Activated T-helper 2 cell treated with anti-CD3 and anti-CD28 coated beads, Interferon-gamma antibody, Interleukin-2, Interleukin-4, amounts not matched to agents 10 μg/mL and 5 μg/mL and 100 μg/mL, durations not matched to agents 14 hours and 24 hours and 36 hours (primary cell): ENCODE measurements around the gene TARBP1. TPM values are rescaled to one million over a fixed set of nuclear protein-coding genes. Genes with fewer than 3 reads are reported as not detected.

Source experiments
- DNase-seq: peaks from one replicate; pipeline ENCODE4 v3.0.0; 2021; ENCODE audit warnings: low spot score
- H3K27ac Mint-ChIP-seq: one replicate; pipeline ENCODE4 v1.8.0; 2021; ENCODE audit warnings: mixed read lengths
- H3K27me3 Mint-ChIP-seq: one replicate; pipeline ENCODE4 v1.8.0; 2021; ENCODE audit warnings: low read depth, mixed read lengths
- H3K36me3 Mint-ChIP-seq: one replicate; pipeline ENCODE4 v1.8.0; 2021; ENCODE audit warnings: low read depth, mixed read lengths
- H3K4me1 Mint-ChIP-seq: one replicate; pipeline ENCODE4 v1.8.0; 2021; ENCODE audit warnings: low read depth, mixed read lengths
- H3K4me3 Mint-ChIP-seq: one replicate; pipeline ENCODE4 v1.8.0; 2021; ENCODE audit warnings: low read depth, mild to moderate bottlenecking, moderate library complexity, mixed read lengths
- H3K9me3 Mint-ChIP-seq: one replicate; pipeline ENCODE4 v1.8.0; 2021; ENCODE audit warnings: mixed read lengths
- intact Hi-C: fragments of 100-400 bp; cut with micrococcal nuclease; formaldehyde crosslinking; loops from one replicate; pipeline ENCODE4 v1.15.1; 2023
- total RNA-seq: library from RNA; stranded (reverse); gene quantifications from 2 replicates; pipeline ENCODE4 v1.2.3, GENCODE V29; 2022

The TARBP1 gene
- total RNA-seq, 1 donor from 2014 or later: 79.7 TPM

GRCh38 chr1:234488054-234489006, 9.4 kb upstream of the TARBP1 start:
- Mint-ChIP-seq H3K27ac (peak overlapping the region; percentile 94), H3K4me1 (peaks cover 43% of the 10 kb centered on the region), H3K36me3 (no peaks in the 10 kb centered on the region), H3K27me3 (peaks cover 1% of the 10 kb centered on the region), H3K4me3 (peak overlapping the region; percentile 60), H3K9me3 (no peaks in the 10 kb centered on the region)
- no peak for DNase-seq
- intact Hi-C loops: loop anchor here (1.0 to 10.0 kb wide), 11 partner anchors 8 to 1386 kb away; partner anchors contain the start of gene B3GALNT2

DNA sequence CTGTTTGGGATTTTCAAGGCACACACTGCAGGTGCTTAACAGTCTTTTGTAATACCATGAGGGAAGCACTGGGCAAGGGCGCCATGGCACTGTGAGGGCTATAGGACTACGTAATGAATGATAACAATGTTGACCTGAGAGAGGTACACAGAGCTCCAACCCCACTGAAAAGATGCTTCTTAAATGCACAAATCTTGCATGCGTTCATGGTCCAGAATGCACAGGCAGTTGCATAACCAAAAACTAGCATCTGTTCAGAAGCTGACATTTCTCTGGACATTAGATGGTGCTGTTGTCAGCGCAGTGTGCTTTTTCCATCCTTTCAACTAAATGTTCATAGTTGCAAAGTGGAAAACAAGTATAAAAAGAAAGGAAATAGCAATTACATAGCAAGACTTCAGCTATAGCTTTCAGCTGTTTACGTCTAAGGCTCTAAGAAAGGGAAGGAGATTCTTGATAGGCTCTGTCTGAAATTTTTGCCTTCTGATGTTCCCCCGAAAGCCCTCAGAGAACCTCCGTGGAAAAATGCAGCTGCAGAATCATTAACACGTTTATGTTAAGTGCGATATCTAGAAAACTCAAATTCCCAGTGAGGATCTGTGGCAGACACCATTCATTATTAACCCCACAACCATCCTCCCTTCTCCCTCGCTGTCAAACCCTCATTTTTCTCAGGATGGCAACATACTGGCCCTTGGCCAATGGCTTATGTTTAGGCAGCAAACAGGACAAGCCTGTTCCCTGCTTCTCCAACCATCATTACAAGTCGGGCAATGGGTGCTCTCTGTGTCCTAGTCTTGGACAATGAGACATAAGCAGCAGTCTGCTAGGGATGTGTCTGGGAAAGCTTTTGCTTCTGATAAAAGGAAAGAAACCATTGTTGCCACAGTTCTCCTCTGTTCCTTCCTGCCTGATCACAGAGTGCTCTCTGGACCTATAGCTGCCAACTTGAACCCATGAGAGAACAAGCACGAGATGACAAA, 8.2 kb upstream of the TARBP1 start:
- Mint-ChIP-seq H3K36me3 (no peaks in the 10 kb centered on the region), H3K9me3 (no peaks in the 10 kb centered on the region), H3K27ac (peak overlapping the region; percentile 94), H3K27me3 (peaks cover 12% of the 10 kb centered on the region), H3K4me1 (peaks cover 42% of the 10 kb centered on the region), H3K4me3 (peak overlapping the region; percentile 28)
- DNase-seq: no peak
- intact Hi-C loops: loop anchor here (1.0 to 10.0 kb wide), 6 partner anchors 490 to 1388 kb away; partner anchors contain the start of gene B3GALNT2

DNA sequence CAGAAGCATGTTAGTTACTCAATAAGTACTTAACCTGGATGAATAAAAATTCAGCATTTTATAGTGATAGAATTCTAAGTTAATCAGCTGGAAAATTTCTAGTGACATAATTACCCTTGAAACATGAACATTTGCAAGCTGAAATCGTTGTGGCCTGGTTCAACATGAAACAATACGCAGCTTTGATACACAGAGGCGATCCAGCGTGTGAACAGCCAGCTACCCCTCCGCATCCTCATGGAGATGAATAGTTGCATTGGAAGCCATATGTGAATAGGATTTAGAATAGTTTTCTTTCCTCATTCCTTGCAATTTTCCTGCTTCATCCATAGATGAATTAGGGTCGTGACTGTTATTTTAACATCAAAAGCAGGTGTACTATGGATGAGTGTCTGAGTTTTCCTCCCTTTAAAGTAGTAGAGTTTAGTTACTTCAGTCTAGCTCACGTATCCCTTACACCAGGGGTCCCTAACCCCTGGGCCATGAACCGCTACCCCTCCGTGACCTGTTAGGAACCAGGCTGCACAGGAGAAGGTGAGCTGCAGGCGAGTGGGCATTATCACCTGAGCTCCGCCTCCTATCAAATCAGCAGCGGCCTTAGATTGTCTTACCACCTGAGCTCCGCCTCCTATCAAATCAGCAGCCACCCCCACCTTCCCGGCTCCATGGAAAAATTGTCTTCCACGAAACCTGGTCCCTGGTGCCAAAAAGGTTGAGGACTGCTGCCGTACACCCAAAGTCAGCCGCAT, 6.2 kb upstream of the TARBP1 start:
- H3K27ac Mint-ChIP-seq: no peak overlapping the region
- DNase-seq: no peak
- peaks cover 40% of the 10 kb centered on the region for H3K4me1 Mint-ChIP-seq
- H3K4me3 Mint-ChIP-seq: no peak overlapping the region
- no peaks in the 10 kb centered on the region for H3K9me3 Mint-ChIP-seq
- intact Hi-C loops: loop anchor here (5.0 to 10.0 kb wide), 5 partner anchors 492 to 1390 kb away; partner anchors contain the start of gene B3GALNT2
- H3K36me3 Mint-ChIP-seq: no peaks in the 10 kb centered on the region
- H3K27me3 Mint-ChIP-seq: peaks cover 16% of the 10 kb centered on the region

GRCh38 chr1:234484218-234484617, 5.2 kb upstream of the TARBP1 start:
- peaks cover 42% of the 10 kb centered on the region for H3K4me1 Mint-ChIP-seq
- intact Hi-C loops: loop anchor here (10.0 kb wide), 2 partner anchors 761 to 1391 kb away; no protein-coding TSS in a partner anchor
- DNase-seq: no peak

DNA sequence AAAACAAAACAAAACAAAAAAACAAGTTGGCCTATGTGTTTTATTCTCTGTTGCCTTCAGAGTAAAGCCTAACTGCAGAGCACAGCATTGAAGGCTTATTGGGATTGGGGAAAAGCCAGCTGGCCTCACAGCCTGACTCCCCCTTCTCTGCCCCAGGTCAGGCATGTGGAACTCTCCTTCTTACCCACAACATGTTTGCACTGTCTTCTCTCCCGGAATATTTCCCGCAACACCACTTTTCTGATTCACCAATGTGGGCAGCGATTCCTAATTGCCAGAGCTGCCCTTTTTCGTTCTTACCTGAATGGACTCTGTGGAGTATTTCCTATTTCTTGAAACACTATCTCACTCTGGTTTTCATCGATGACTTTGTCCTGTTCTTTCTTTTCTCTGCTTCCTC, 2.8 kb upstream of the TARBP1 start:
- Mint-ChIP-seq H3K9me3 (no peaks in the 10 kb centered on the region), H3K4me3 (no peak overlapping the region), H3K4me1 (peaks cover 26% of the 10 kb centered on the region), H3K27me3 (peaks cover 16% of the 10 kb centered on the region), H3K27ac (no peak overlapping the region), H3K36me3 (no peaks in the 10 kb centered on the region)
- intact Hi-C loops: loop anchor here (10.0 kb wide), 2 partner anchors 763 to 1393 kb away; no protein-coding TSS in a partner anchor
- DNase-seq: no peak

More at GRCh38 chr1:234484218-234484617, 5.2 kb upstream of the TARBP1 start:
- peaks cover 16% of the 10 kb centered on the region for H3K27me3 Mint-ChIP-seq
- no peak overlapping the region for H3K27ac Mint-ChIP-seq
- H3K4me3 Mint-ChIP-seq: no peak overlapping the region
- H3K36me3 Mint-ChIP-seq: no peaks in the 10 kb centered on the region
- no peaks in the 10 kb centered on the region for H3K9me3 Mint-ChIP-seq

- H3K36me3 Mint-ChIP-seq: peaks cover 9% of the 10 kb centered on the region
- H3K27me3 Mint-ChIP-seq: peaks cover 16% of the 10 kb centered on the region
- no peak overlapping the region for H3K4me3 Mint-ChIP-seq
- H3K4me1 Mint-ChIP-seq: peaks cover 37% of the 10 kb centered on the region
- intact Hi-C loops: loop anchor here (1.0 to 10.0 kb wide), 6 partner anchors 8 to 1395 kb away; partner anchors contain the start of genes ARID4B and GGPS1
- no peaks in the 10 kb centered on the region for H3K9me3 Mint-ChIP-seq
- DNase-seq: no peak
- no peak overlapping the region for H3K27ac Mint-ChIP-seq
These were observed 887 bp upstream of the TARBP1 start for GRCh38 chr1:234479866-234480265.

DNA sequence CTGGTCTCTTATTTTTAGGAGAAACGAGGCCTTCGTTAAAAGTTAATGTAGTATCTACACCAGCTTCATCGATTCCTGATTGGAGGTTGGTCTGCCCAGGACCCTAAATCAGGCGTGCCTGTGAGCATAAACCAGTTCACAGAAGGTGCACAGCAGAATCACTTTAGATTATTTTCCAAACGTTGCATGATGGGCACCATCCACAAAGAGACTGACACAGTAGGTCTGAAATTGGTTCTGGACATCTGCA, 256 bp upstream of the TARBP1 start:
- peaks cover 16% of the 10 kb centered on the region for H3K27me3 Mint-ChIP-seq
- intact Hi-C loops: loop anchor here (5.0 to 10.0 kb wide), 3 partner anchors 72 to 846 kb away; partner anchors contain the start of genes ARID4B and GGPS1
- H3K36me3 Mint-ChIP-seq: peaks cover 14% of the 10 kb centered on the region
- no peaks in the 10 kb centered on the region for H3K9me3 Mint-ChIP-seq
- H3K27ac Mint-ChIP-seq: peak overlapping the region; percentile 60
- peak overlapping the region; percentile 70 for H3K4me3 Mint-ChIP-seq
- no peak for DNase-seq
- H3K4me1 Mint-ChIP-seq: peaks cover 43% of the 10 kb centered on the region

DNA sequence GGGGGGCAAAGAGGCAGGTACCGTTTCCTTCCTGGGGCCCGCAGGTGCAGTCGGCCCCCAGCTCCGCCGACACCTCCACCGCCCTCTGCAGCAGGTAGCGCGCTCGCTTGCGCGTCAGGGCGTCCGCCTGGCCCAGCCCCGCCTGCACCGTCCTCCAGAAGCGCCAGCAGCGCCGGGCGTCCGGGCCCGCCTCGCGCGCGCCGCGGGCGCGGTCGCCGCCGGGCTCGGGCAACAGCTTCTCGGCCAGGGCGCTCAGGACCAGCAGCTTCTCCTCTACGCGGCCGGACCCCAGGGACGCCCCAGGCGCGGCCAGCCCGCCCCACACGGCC, 863 bp downstream of the TARBP1 start:
- DNase-seq: peak; percentile 68
- intact Hi-C loops: loop anchor here (5.0 to 10.0 kb wide), 3 partner anchors 71 to 847 kb away; partner anchors contain the start of genes ARID4B and GGPS1
- peaks cover 52% of the 10 kb centered on the region for H3K4me1 Mint-ChIP-seq
- peaks cover 13% of the 10 kb centered on the region for H3K27me3 Mint-ChIP-seq
- H3K4me3 Mint-ChIP-seq: peak overlapping the region; percentile 81
- no peaks in the 10 kb centered on the region for H3K9me3 Mint-ChIP-seq
- peaks cover 14% of the 10 kb centered on the region for H3K36me3 Mint-ChIP-seq
- peak overlapping the region; percentile 54 for H3K27ac Mint-ChIP-seq

DNA sequence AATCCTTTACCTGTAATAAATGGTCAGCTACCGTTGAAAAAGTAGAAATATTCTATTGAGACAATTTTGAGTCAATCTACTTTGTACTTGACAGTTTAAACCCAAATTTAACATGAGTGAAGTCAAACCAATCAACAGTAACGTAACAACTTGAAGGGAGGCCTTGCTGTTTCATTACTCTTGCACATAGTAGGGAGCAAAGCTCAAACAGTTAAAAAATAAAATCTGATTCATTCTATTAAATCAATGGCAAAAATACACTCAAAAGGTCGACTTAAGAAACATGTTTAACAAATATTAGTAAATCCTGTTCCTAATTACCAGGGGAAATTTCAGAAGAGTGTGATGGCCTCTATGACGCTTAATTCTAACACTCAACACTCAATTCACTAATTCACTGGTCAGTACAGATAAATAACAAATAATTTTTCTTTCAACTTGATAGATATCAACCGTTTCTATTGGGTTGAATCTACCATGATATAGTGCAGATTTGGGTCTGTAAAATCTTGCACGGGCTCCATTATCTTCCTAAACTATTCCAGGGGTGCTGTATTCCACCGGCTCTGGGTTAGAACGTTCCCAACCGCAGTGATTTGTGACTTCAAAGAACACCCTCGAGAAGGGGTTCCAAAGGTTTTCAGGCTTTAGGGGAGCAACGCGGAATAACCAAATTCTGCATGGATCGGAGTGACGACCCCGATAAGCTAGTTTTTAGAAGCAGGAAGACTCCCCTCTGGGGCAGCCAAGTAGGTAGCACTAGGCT, 1.4 kb downstream of the TARBP1 start:
- H3K36me3 Mint-ChIP-seq: peaks cover 14% of the 10 kb centered on the region
- peak overlapping the region; percentile 54 for H3K27ac Mint-ChIP-seq
- H3K4me3 Mint-ChIP-seq: peak overlapping the region; percentile 81
- no peak for DNase-seq
- intact Hi-C loops: loop anchor here (5.0 to 10.0 kb wide), 3 partner anchors 70 to 847 kb away; partner anchors contain the start of genes ARID4B and GGPS1
- peaks cover 57% of the 10 kb centered on the region for H3K4me1 Mint-ChIP-seq
- no peaks in the 10 kb centered on the region for H3K9me3 Mint-ChIP-seq
- H3K27me3 Mint-ChIP-seq: peaks cover 8% of the 10 kb centered on the region

DNA sequence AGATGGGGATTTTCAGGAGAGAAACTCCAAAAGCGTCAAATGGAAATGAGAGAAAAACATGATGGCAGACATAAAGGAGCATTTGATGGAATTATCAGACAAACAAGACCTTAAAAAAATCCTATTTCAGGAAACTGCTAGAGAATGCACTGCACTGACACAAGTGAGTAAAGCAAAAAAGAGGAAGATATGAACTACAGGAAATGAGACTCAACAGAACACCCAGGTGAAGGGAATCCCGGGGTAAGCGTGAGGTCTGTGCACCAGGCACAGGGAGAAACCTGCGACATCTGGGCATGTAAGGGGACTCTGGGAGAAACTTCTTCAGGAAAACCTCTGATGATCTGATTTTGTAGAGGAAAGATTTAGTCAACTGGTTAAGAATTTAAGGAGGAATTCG, 2.8 kb downstream of the TARBP1 start:
- peak overlapping the region; percentile 68 for H3K27ac Mint-ChIP-seq
- H3K27me3 Mint-ChIP-seq: no peaks in the 10 kb centered on the region
- peak overlapping the region; percentile 78 for H3K4me3 Mint-ChIP-seq
- DNase-seq: no peak
- H3K4me1 Mint-ChIP-seq: peaks cover 57% of the 10 kb centered on the region
- peaks cover 14% of the 10 kb centered on the region for H3K36me3 Mint-ChIP-seq
- no peaks in the 10 kb centered on the region for H3K9me3 Mint-ChIP-seq
- intact Hi-C loops: loop anchor here (5.0 to 10.0 kb wide), 3 partner anchors 69 to 849 kb away; partner anchors contain the start of genes ARID4B and GGPS1

DNA sequence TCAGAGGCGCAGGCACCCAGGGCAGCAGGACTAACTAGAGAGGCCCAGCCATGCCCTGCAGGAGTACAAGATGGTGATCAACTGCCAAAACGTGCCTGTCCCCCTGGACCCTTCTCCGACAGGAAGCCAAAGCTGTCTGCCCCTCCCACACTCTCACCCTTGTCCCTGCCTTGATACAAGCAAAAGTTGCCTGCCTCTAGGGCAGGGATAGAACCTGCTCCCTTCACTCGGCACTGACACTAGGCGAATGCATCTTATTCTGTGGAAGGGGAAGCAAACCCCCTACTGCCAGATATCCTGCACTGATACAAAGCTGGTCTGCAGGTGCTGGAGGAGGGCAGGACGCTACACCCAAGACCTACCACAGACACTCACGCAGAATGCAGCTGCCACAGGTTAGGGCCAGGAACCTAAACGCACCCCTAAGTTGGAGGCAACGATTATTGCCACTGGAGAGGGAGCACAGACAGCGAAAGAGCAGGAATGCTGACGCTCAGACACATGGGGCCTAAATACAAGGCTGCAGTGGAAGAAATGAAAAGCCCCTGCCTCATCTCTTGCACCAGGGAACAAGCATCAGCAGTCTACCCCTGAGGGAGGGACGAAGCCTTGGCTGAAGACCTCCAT, 3.7 kb downstream of the TARBP1 start:
- Mint-ChIP-seq H3K4me3 (no peak overlapping the region), H3K27me3 (no peaks in the 10 kb centered on the region), H3K4me1 (peaks cover 49% of the 10 kb centered on the region), H3K9me3 (no peaks in the 10 kb centered on the region), H3K36me3 (peaks cover 18% of the 10 kb centered on the region), H3K27ac (no peak overlapping the region)
- intact Hi-C loops: loop anchor here (5.0 to 10.0 kb wide), 3 partner anchors 68 to 850 kb away; partner anchors contain the start of genes ARID4B and GGPS1
- no peak for DNase-seq
